IPS-15b (cell line): ENCODE results near the gene KRI1.

ENCODE experiments used
- H3K27me3 ChIP-seq: one replicate; pipeline ENCODE4 v1.6.1; 2013; ENCODE audit warnings: low read length; ENCODE audit not compliant: control insufficient read depth, insufficient read depth
- H3K36me3 ChIP-seq: one replicate; pipeline ENCODE4 v1.6.1; 2013; ENCODE audit warnings: low read length; ENCODE audit not compliant: control insufficient read depth, insufficient read depth
- H3K4me1 ChIP-seq: one replicate; pipeline ENCODE4 v1.6.1; 2013; ENCODE audit warnings: mild to moderate bottlenecking, low read length; ENCODE audit not compliant: control insufficient read depth, insufficient read depth
- H3K4me3 ChIP-seq: one replicate; pipeline ENCODE4 v1.5.1; 2013; ENCODE audit warnings: low read depth, low read length
- H3K9ac ChIP-seq: one replicate; pipeline ENCODE4 v1.6.1; 2013; ENCODE audit warnings: low read depth, mild to moderate bottlenecking, low read length
- H3K9me3 ChIP-seq: one replicate; pipeline ENCODE4 v1.6.1; 2013; ENCODE audit warnings: mild to moderate bottlenecking, low read length; ENCODE audit not compliant: control insufficient read depth, insufficient read depth

The KRI1 gene

GRCh38 chr19:10568826-10569651 lies 3.2 kb upstream of the KRI1 start, which contains the start of gene CDKN2D:
CDKN2D (minus strand) TSS chr19:10568979; CDS start chr19:10568653, 326 bp downstream.
- H3K9ac ChIP-seq, result peak within 1 kb of the TSS; percentile 80
- peak within 1 kb of the TSS; percentile 79 for H3K4me3 ChIP-seq
- peaks cover 12% of the 10 kb centered on the region for H3K27me3 ChIP-seq
- no peaks in the 10 kb centered on the region for H3K9me3 ChIP-seq
- H3K4me1 ChIP-seq, result peaks cover 4% of the 10 kb centered on the region
- peaks cover under 1% of the 10 kb centered on the region for H3K36me3 ChIP-seq

- H3K36me3 ChIP-seq, result no peaks in the 10 kb centered on the region
- peaks cover 4% of the 10 kb centered on the region for H3K4me1 ChIP-seq
- H3K9me3 ChIP-seq, result no peaks in the 10 kb centered on the region
- H3K9ac ChIP-seq, result no peak overlapping the region
- peak overlapping the region; percentile 65 for H3K4me3 ChIP-seq
- peaks cover 12% of the 10 kb centered on the region for H3K27me3 ChIP-seq
Measured at GRCh38 chr19:10568062-10568825, 2.4 kb upstream of the KRI1 start.

- Histone ChIP-seq H3K27me3 (peaks cover 12% of the 10 kb centered on the region), H3K36me3 (peaks cover under 1% of the 10 kb centered on the region), H3K9me3 (no peaks in the 10 kb centered on the region), H3K4me1 (peaks cover 4% of the 10 kb centered on the region), H3K9ac (no peak overlapping the region), H3K4me3 (peak overlapping the region; percentile 65)
Measured at GRCh38 chr19:10567656-10568055, 1.8 kb upstream of the KRI1 start.

- H3K9me3 ChIP-seq, result no peaks in the 10 kb centered on the region
- H3K9ac ChIP-seq, result no peak overlapping the region
- H3K4me3 ChIP-seq, result no peak overlapping the region
- peaks cover 12% of the 10 kb centered on the region for H3K27me3 ChIP-seq
- H3K36me3 ChIP-seq, result peaks cover 5% of the 10 kb centered on the region
- H3K4me1 ChIP-seq, result peaks cover 4% of the 10 kb centered on the region
Measured at GRCh38 chr19:10566658-10567410, 1.0 kb upstream of the KRI1 start.

GRCh38 chr19:10566408-10566657 lies 523 bp upstream of the KRI1 start:
- peak overlapping the region; percentile 78 for H3K4me3 ChIP-seq
- H3K4me1 ChIP-seq, result peaks cover 4% of the 10 kb centered on the region
- no peak overlapping the region for H3K9ac ChIP-seq
- no peaks in the 10 kb centered on the region for H3K9me3 ChIP-seq
- H3K27me3 ChIP-seq, result peaks cover 12% of the 10 kb centered on the region
- H3K36me3 ChIP-seq, result peaks cover 7% of the 10 kb centered on the region

- H3K9me3 ChIP-seq, result no peaks in the 10 kb centered on the region
- H3K4me3 ChIP-seq, result peak overlapping the region; percentile 78
- peaks cover 18% of the 10 kb centered on the region for H3K36me3 ChIP-seq
- H3K4me1 ChIP-seq, result peaks cover 4% of the 10 kb centered on the region
- peak overlapping the region; percentile 81 for H3K9ac ChIP-seq
- H3K27me3 ChIP-seq, result peaks cover 12% of the 10 kb centered on the region
Measured at GRCh38 chr19:10565028-10565566, 713 bp downstream of the KRI1 start.

- Histone ChIP-seq H3K9ac (no peak overlapping the region), H3K4me3 (no peak overlapping the region), H3K4me1 (peaks cover 4% of the 10 kb centered on the region), H3K36me3 (peaks cover 36% of the 10 kb centered on the region), H3K9me3 (no peaks in the 10 kb centered on the region), H3K27me3 (peaks cover 8% of the 10 kb centered on the region)
Measured at GRCh38 chr19:10562609-10563008, 3.2 kb downstream of the KRI1 start.

GRCh38 chr19:10560154-10560553 lies 5.7 kb downstream of the KRI1 start:
- H3K4me3 ChIP-seq, result no peak overlapping the region
- peaks cover 2% of the 10 kb centered on the region for H3K4me1 ChIP-seq
- H3K36me3 ChIP-seq, result peaks cover 54% of the 10 kb centered on the region

GRCh38 chr19:10557603-10558197 lies 8.1 kb downstream of the KRI1 start:
- Histone ChIP-seq H3K9me3 (no peaks in the 10 kb centered on the region), H3K4me1 (no peaks in the 10 kb centered on the region), H3K27me3 (no peaks in the 10 kb centered on the region), H3K9ac (no peak overlapping the region), H3K36me3 (peaks cover 74% of the 10 kb centered on the region), H3K4me3 (no peak overlapping the region)

More at GRCh38 chr19:10560154-10560553, 5.7 kb downstream of the KRI1 start:
- Histone ChIP-seq H3K9ac (no peak overlapping the region), H3K27me3 (no peaks in the 10 kb centered on the region), H3K9me3 (no peaks in the 10 kb centered on the region)

GRCh38 chr19:10555610-10555973 lies 10.2 kb downstream of the KRI1 start:
- no peak overlapping the region for H3K9ac ChIP-seq
- peaks cover 70% of the 10 kb centered on the region for H3K36me3 ChIP-seq
- no peak overlapping the region for H3K4me3 ChIP-seq
- H3K4me1 ChIP-seq, result no peaks in the 10 kb centered on the region
- no peaks in the 10 kb centered on the region for H3K27me3 ChIP-seq
- H3K9me3 ChIP-seq, result no peaks in the 10 kb centered on the region
